SU-DHL-6 (cell line): ENCODE results near the gene SEMA3D.

ENCODE experiments used
- H2AFZ ChIP-seq: fragments of 200-600 bp; sonication (generic); 2 replicates; pipeline ENCODE4 v1.6.1; 2014; ENCODE audit warnings: low read depth, mild to moderate bottlenecking, moderate library complexity, mixed read lengths, antibody characterized with exemption, low read length; ENCODE audit not compliant: severe bottlenecking
- H3F3A ChIP-seq: fragments of 200-600 bp; shearing (Covaris generic); 2 replicates; pipeline ENCODE4 v1.6.0; 2016; ENCODE audit warnings: antibody characterized with exemption, mild to moderate bottlenecking; ENCODE audit not compliant: insufficient read depth
- H3K27ac ChIP-seq: fragments of 200-600 bp; sonication (generic); 2 replicates; pipeline ENCODE4 v1.5.1; 2016; ENCODE audit warnings: low read depth, mild to moderate bottlenecking, low read length, moderate library complexity, mixed read lengths
- H3K27me3 ChIP-seq: fragments of 200-600 bp; sonication (generic), shearing (Covaris generic); 2 replicates; pipeline ENCODE4 v1.6.0; 2014; ENCODE audit warnings: mild to moderate bottlenecking, low read length
- H3K36me3 ChIP-seq: fragments of 200-600 bp; sonication (generic); 2 replicates; pipeline ENCODE4 v1.6.1; 2014; ENCODE audit warnings: mild to moderate bottlenecking, low read length, mixed read lengths
- H3K4me2 ChIP-seq: fragments of 300-600, 200-600 bp; shearing (Covaris generic), sonication (generic); 2 replicates; pipeline ENCODE4 v1.6.0; 2014; ENCODE audit warnings: low read length, low read depth, mild to moderate bottlenecking; ENCODE audit not compliant: poor library complexity, severe bottlenecking
- H3K4me3 ChIP-seq: fragments of 200-600 bp; sonication (generic); 2 replicates; pipeline ENCODE4 v1.5.1; 2014; ENCODE audit warnings: antibody characterized with exemption, low read length, mild to moderate bottlenecking, mixed read lengths; ENCODE audit not compliant: insufficient read depth, poor library complexity, severe bottlenecking
- H3K79me2 ChIP-seq: fragments of 200-600 bp; sonication (generic); 2 replicates; pipeline ENCODE4 v1.6.1; 2014; ENCODE audit warnings: mild to moderate bottlenecking, low read length, moderate library complexity; ENCODE audit not compliant: insufficient read depth
- H3K9ac ChIP-seq: fragments of 200-600 bp; sonication (generic); 2 replicates; pipeline ENCODE4 v1.7.0; 2014; ENCODE audit warnings: mild to moderate bottlenecking, low read length
- H3K9me2 ChIP-seq: fragments of 200-600 bp; sonication (generic); replicated peaks from 2 replicates; pipeline ENCODE4 v1.6.1; 2014; ENCODE audit warnings: low read length; ENCODE audit not compliant: insufficient read depth
- H3K9me3 ChIP-seq: fragments of 200-600 bp; sonication (generic); 2 replicates; pipeline ENCODE4 v1.6.1; 2014; ENCODE audit warnings: low read length, mixed read lengths; ENCODE audit not compliant: insufficient read depth
- H4K20me1 ChIP-seq: fragments of 200-600 bp; sonication (generic); 2 replicates; pipeline ENCODE4 v1.6.1; 2014; ENCODE audit warnings: low read depth, mild to moderate bottlenecking, antibody characterized with exemption, low read length, moderate library complexity, mixed read lengths
- CTCF ChIP-seq: fragments of 200-600 bp; sonication (generic); IDR thresholded peaks from one replicate; pipeline ENCODE4 v1.5.1; 2017; ENCODE audit warnings: antibody characterized with exemption, mild to moderate bottlenecking, low read length, moderate library complexity; ENCODE audit not compliant: insufficient read depth, poor library complexity, severe bottlenecking
- EZH2phosphoT487 ChIP-seq: fragments of 200-600 bp; sonication (generic), shearing (Covaris generic); conservative IDR thresholded peaks from 2 replicates; pipeline ENCODE4 v1.6.1; 2018; ENCODE audit warnings: mild to moderate bottlenecking, antibody characterized with exemption, low read length, moderate library complexity, mixed read lengths

SEMA3D gene

GRCh38 chr7:85065888-85066485, 120.9 kb downstream of the SEMA3D start:
- no peaks in the 10 kb centered on the region for H3K27me3 ChIP-seq
- no peaks in the 10 kb centered on the region for H3K79me2 ChIP-seq
- no peak overlapping the region for H3K4me2 ChIP-seq
- H3K4me3 ChIP-seq, result no peak overlapping the region
- H3K9me3 ChIP-seq, result no peaks in the 10 kb centered on the region
- no peaks in the 10 kb centered on the region for H3F3A ChIP-seq
- H3K27ac ChIP-seq, result no peak overlapping the region
- TF ChIP-seq CTCF (no peak), EZH2phosphoT487 (no peak)
- H2AFZ ChIP-seq, result no peak overlapping the region
- no peak overlapping the region for H3K9ac ChIP-seq
- no peaks in the 10 kb centered on the region for H3K36me3 ChIP-seq
- H3K9me2 ChIP-seq, result no peaks in the 10 kb centered on the region
- no peaks in the 10 kb centered on the region for H4K20me1 ChIP-seq

GRCh38 chr7:85065306-85065705, 121.5 kb downstream of the SEMA3D start:
- H3K9me2 ChIP-seq, result no peaks in the 10 kb centered on the region
- no peaks in the 10 kb centered on the region for H3F3A ChIP-seq
- no peaks in the 10 kb centered on the region for H3K79me2 ChIP-seq
- H3K27ac ChIP-seq, result no peak overlapping the region
- H3K27me3 ChIP-seq, result no peaks in the 10 kb centered on the region
- no peaks in the 10 kb centered on the region for H4K20me1 ChIP-seq
- H3K36me3 ChIP-seq, result no peaks in the 10 kb centered on the region
- H3K4me2 ChIP-seq, result no peak overlapping the region
- H3K9me3 ChIP-seq, result no peaks in the 10 kb centered on the region
- TF ChIP-seq CTCF, result no peak
- no peak for TF ChIP-seq EZH2phosphoT487
- H3K9ac ChIP-seq, result no peak overlapping the region
- no peak overlapping the region for H3K4me3 ChIP-seq
- no peak overlapping the region for H2AFZ ChIP-seq

- Histone ChIP-seq H3K27ac (no peak overlapping the region), H3K4me2 (no peak overlapping the region), H3K9me3 (no peaks in the 10 kb centered on the region), H3K79me2 (no peaks in the 10 kb centered on the region), H3K4me3 (no peak overlapping the region), H3K27me3 (no peaks in the 10 kb centered on the region), H2AFZ (no peak overlapping the region), H3F3A (no peaks in the 10 kb centered on the region), H3K9me2 (no peaks in the 10 kb centered on the region), H4K20me1 (no peaks in the 10 kb centered on the region), H3K9ac (no peak overlapping the region), H3K36me3 (no peaks in the 10 kb centered on the region)
- TF ChIP-seq CTCF (no peak), EZH2phosphoT487 (no peak)
Measured at GRCh38 chr7:85062651-85063050, 124.2 kb downstream of the SEMA3D start.
